H9 (cell line): ENCODE data around the gene CCDC93. TPM values are rescaled to one million over a fixed set of nuclear protein-coding genes. Genes with fewer than 3 reads are reported as not detected.

Experiments used
- DNase-seq: peaks from one replicate; pipeline ENCODE4 v3.0.0-alpha.2; 2017
- H2AFZ ChIP-seq: one replicate; pipeline ENCODE4 v1.6.1; 2013; ENCODE audit warnings: mild to moderate bottlenecking, low read length, control low read depth, moderate library complexity
- H2AK5ac ChIP-seq: 2 replicates; pipeline ENCODE4 v1.6.1; 2013; ENCODE audit warnings: low read length, control low read depth, mixed read lengths; ENCODE audit not compliant: insufficient read length
- H2BK120ac ChIP-seq: one replicate; pipeline ENCODE4 v1.6.1; 2013; ENCODE audit warnings: low read depth, mild to moderate bottlenecking, low read length, control low read depth, inconsistent platforms; ENCODE audit not compliant: poor library complexity, severe bottlenecking
- H2BK12ac ChIP-seq: 2 replicates; pipeline ENCODE4 v1.6.1; 2013; ENCODE audit warnings: low read length, control low read depth, mixed read lengths, low read depth; ENCODE audit not compliant: insufficient read length
- H2BK15ac ChIP-seq: 2 replicates; pipeline ENCODE4 v1.6.1; 2013; ENCODE audit warnings: low read depth, low read length, control low read depth
- H2BK20ac ChIP-seq: one replicate; pipeline ENCODE4 v1.6.1; 2013; ENCODE audit warnings: low read depth, mild to moderate bottlenecking, low read length, control low read depth, inconsistent platforms; ENCODE audit not compliant: poor library complexity, severe bottlenecking
- H2BK5ac ChIP-seq: 2 replicates; pipeline ENCODE4 v1.6.1; 2013; ENCODE audit warnings: low read length, control low read depth, mixed read lengths; ENCODE audit not compliant: insufficient read length
- H3K14ac ChIP-seq: 2 replicates; pipeline ENCODE4 v1.6.1; 2013; ENCODE audit warnings: low read length, control low read depth; ENCODE audit not compliant: insufficient read depth
- H3K18ac ChIP-seq: 2 replicates; pipeline ENCODE4 v1.6.1; 2013; ENCODE audit warnings: low read depth, mild to moderate bottlenecking, mixed read lengths, low read length, control low read depth; ENCODE audit not compliant: insufficient read length
- H3K23ac ChIP-seq: 2 replicates; pipeline ENCODE4 v1.6.1; 2013; ENCODE audit warnings: low read length, control low read depth, mixed read lengths, low read depth; ENCODE audit not compliant: insufficient read length
- H3K23me2 ChIP-seq: 2 replicates; pipeline ENCODE4 v1.6.1; 2013; ENCODE audit warnings: low read depth, mild to moderate bottlenecking, mixed read lengths, low read length, control low read depth; ENCODE audit not compliant: insufficient read length, poor library complexity, severe bottlenecking
- H3K27ac ChIP-seq: 2 replicates; pipeline ENCODE4 v1.5.1; 2013; ENCODE audit warnings: low read length, control low read depth, mixed read lengths, low read depth; ENCODE audit not compliant: insufficient read length
- H3K27me3 ChIP-seq: 2 replicates; pipeline ENCODE4 v1.6.1; 2013; ENCODE audit warnings: low read length, control low read depth, inconsistent platforms; ENCODE audit not compliant: insufficient read depth
- H3K4ac ChIP-seq: 2 replicates; pipeline ENCODE4 v1.6.1; 2013; ENCODE audit warnings: low read depth, mild to moderate bottlenecking, control low read depth, inconsistent platforms, low read length, moderate library complexity
- H3K4me1 ChIP-seq: 2 replicates; pipeline ENCODE4 v1.6.1; 2013; ENCODE audit warnings: low read length, control low read depth, inconsistent platforms; ENCODE audit not compliant: insufficient read depth
- H3K4me2 ChIP-seq: 2 replicates; pipeline ENCODE4 v1.6.1; 2013; ENCODE audit warnings: low read length, control low read depth, mixed read lengths; ENCODE audit not compliant: insufficient read length, insufficient read depth
- H3K56ac ChIP-seq: 2 replicates; pipeline ENCODE4 v1.6.1; 2013; ENCODE audit warnings: low read depth, mild to moderate bottlenecking, mixed read lengths, low read length, control low read depth; ENCODE audit not compliant: insufficient read length
- H3K79me1 ChIP-seq: 2 replicates; pipeline ENCODE4 v1.6.1; 2013; ENCODE audit warnings: low read depth, mild to moderate bottlenecking, moderate library complexity, low read length, control low read depth, inconsistent platforms; ENCODE audit not compliant: insufficient read depth, poor library complexity, severe bottlenecking
- H3K79me2 ChIP-seq: 2 replicates; pipeline ENCODE4 v1.6.1; 2013; ENCODE audit warnings: low read length, control low read depth, inconsistent platforms; ENCODE audit not compliant: insufficient read depth
- H3K9ac ChIP-seq: 2 replicates; pipeline ENCODE4 v1.6.1; 2013; ENCODE audit warnings: low read length, control low read depth, mixed read lengths; ENCODE audit not compliant: insufficient read length; ENCODE audit errors: extremely low read depth
- H3K9me3 ChIP-seq: one replicate; pipeline ENCODE4 v1.6.1; 2013; ENCODE audit warnings: low read depth, low read length, inconsistent platforms; ENCODE audit not compliant: control insufficient read depth
- H3T11ph ChIP-seq: one replicate; pipeline ENCODE4 v1.6.1; 2013; ENCODE audit warnings: mild to moderate bottlenecking, low read length, control low read depth, inconsistent platforms
- H4K20me1 ChIP-seq: one replicate; pipeline ENCODE4 v1.6.1; 2013; ENCODE audit not compliant: control insufficient read depth, insufficient read length, insufficient read depth
- H4K5ac ChIP-seq: 2 replicates; pipeline ENCODE4 v1.6.1; 2013; ENCODE audit warnings: low read depth, mild to moderate bottlenecking, mixed read lengths, low read length, control low read depth; ENCODE audit not compliant: insufficient read length
- H4K8ac ChIP-seq: replicated peaks from 2 replicates; pipeline ENCODE4 v1.6.1; 2013; ENCODE audit warnings: low read length, control low read depth, mixed read lengths, low read depth; ENCODE audit not compliant: insufficient read length
- H4K91ac ChIP-seq: 2 replicates; pipeline ENCODE4 v1.6.1; 2013; ENCODE audit warnings: low read depth, mild to moderate bottlenecking, moderate library complexity, mixed read lengths, low read length, control low read depth; ENCODE audit not compliant: insufficient read length
- H3K27ac Mint-ChIP-seq, 3 experiments: 2 replicates in 2 of 3; 3 replicates in 1 of 3; pipeline ENCODE4 v1.8.0; 2020 to 2021; ENCODE audit warnings: mixed read lengths in 3 of 3, mild to moderate bottlenecking in 1 of 3, moderate library complexity in 1 of 3
- H3K27me3 Mint-ChIP-seq: 2 replicates; pipeline ENCODE4 v1.8.0; 2021; ENCODE audit warnings: low read depth, mild to moderate bottlenecking, moderate library complexity, mixed read lengths
- H3K36me3 Mint-ChIP-seq, 3 experiments: 2 replicates in 2 of 3; 3 replicates in 1 of 3; pipeline ENCODE4 v1.8.0; 2020 to 2021; ENCODE audit warnings: low read depth in 3 of 3, mixed read lengths in 3 of 3; ENCODE audit not compliant: insufficient read depth in 1 of 3
- H3K4me1 Mint-ChIP-seq, 2 experiments: 2 replicates each; pipeline ENCODE4 v1.8.0; 2020; ENCODE audit warnings: mixed read lengths in 2 of 2
- H3K4me3 Mint-ChIP-seq, 2 experiments: 2 replicates in 1 of 2; 3 replicates in 1 of 2; pipeline ENCODE4 v1.8.0; 2020 to 2021; ENCODE audit warnings: mild to moderate bottlenecking in 2 of 2, mixed read lengths in 2 of 2, moderate library complexity in 1 of 2
- H3K9me3 Mint-ChIP-seq, 2 experiments: 2 replicates in 1 of 2; 3 replicates in 1 of 2; pipeline ENCODE4 v1.8.0; 2020; ENCODE audit warnings: mild to moderate bottlenecking in 2 of 2, mixed read lengths in 2 of 2, moderate library complexity in 1 of 2
- CTCF ChIP-seq: fragments of 200-600 bp; sonication (generic); conservative IDR thresholded peaks from 3 replicates; pipeline ENCODE4 v1.8.0; 2021; ENCODE audit warnings: antibody characterized with exemption, mild to moderate bottlenecking
- WGBS: extraction: QIAGEN DNeasy Blood & Tissue Kit; methylation state at CpG from one replicate; pipeline ENCODE4 v1.1.7; 2013; ENCODE audit warnings: missing lambda C conversion rate, low lambda C conversion rate, mixed read lengths; ENCODE audit not compliant: insufficient read length; ENCODE audit errors: extremely low coverage; 5-methylcytosine and 5-hydroxymethylcytosine counted together
- total RNA-seq: library from RNA; stranded (reverse); gene quantifications from 2 replicates; pipeline ENCODE4 v1.2.1, GENCODE V29; 2021

CCDC93 gene
- total RNA-seq, 1 experiment from 2014 or later: 16.4 TPM

DNA sequence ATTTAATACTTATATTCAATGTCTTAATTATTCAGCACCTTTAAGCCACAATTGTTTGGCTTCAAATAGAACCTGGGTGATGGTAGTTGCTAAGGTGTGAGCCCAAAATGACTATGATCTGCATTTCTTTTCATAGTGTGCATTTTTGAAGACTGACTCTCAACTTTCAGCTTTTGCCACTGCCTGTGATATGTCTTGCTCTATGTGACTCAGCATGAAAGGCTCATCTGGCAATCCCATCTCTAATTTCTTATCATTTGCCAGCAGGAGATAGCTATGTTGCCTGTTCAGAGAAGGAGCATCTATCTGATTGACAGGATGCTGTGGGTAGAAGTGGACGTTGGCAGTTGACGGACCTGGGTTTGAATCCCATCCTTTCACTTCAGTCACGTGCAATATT, 34.5 kb upstream of the CCDC93 start:
- no peak overlapping the region for H2BK20ac ChIP-seq
- H3K9ac ChIP-seq: no peak overlapping the region
- no peaks in the 10 kb centered on the region for H3K79me2 ChIP-seq
- H4K20me1 ChIP-seq: no peaks in the 10 kb centered on the region
- no peaks in the 10 kb centered on the region for H3K79me1 ChIP-seq
- H3K4me2 ChIP-seq: no peak overlapping the region
- no peak overlapping the region for H2BK120ac ChIP-seq
- no CpG with 5 or more reads among the region's 3 CpGs for WGBS
- no peak overlapping the region for H3K56ac ChIP-seq
- no peak overlapping the region for H2AK5ac ChIP-seq
- no peak overlapping the region for H2BK15ac ChIP-seq
- no peak overlapping the region for H3K14ac ChIP-seq
- H4K5ac ChIP-seq: no peak overlapping the region
- no peaks in the 10 kb centered on the region for H3K9me3 ChIP-seq
- H3K4me1 ChIP-seq: no peaks in the 10 kb centered on the region
- H4K91ac ChIP-seq: no peak overlapping the region
- no peak overlapping the region for H3K4ac ChIP-seq
- TF ChIP-seq CTCF: no peak
- H4K8ac ChIP-seq: no peak overlapping the region
- no peak overlapping the region for H2BK5ac ChIP-seq
- no peak overlapping the region for H3K27ac ChIP-seq
- DNase-seq: no peak
- no peaks in the 10 kb centered on the region for H3K36me3 Mint-ChIP-seq
- H3K4me1 Mint-ChIP-seq: peaks cover 5 to 8% of the 10 kb centered on the region in 2 experiments
- no peak overlapping the region for H2AFZ ChIP-seq
- no peak overlapping the region for H3T11ph ChIP-seq
- H3K27me3 ChIP-seq: no peaks in the 10 kb centered on the region
- no peak overlapping the region for H3K18ac ChIP-seq
- H3K9me3 Mint-ChIP-seq: no peaks in the 10 kb centered on the region
- H2BK12ac ChIP-seq: no peak overlapping the region
- H3K27me3 Mint-ChIP-seq: peaks cover 11% of the 10 kb centered on the region
- no peaks in the 10 kb centered on the region for H3K23me2 ChIP-seq
- no peak overlapping the region for H3K23ac ChIP-seq
- no peak overlapping the region for H3K4me3 Mint-ChIP-seq
- H3K27ac Mint-ChIP-seq: no peak overlapping the region
